Endothelial cell (in vitro differentiated cells): ENCODE results near the gene MITF. TPM values are rescaled to one million over a fixed set of nuclear protein-coding genes. Genes with fewer than 3 reads are reported as not detected.

Source experiments
- DNase-seq: peaks from one replicate; pipeline ENCODE4 v3.0.0; 2021; ENCODE audit warnings: low spot score
- H3K27ac Mint-ChIP-seq: one replicate; pipeline ENCODE4 v1.8.0; 2021; ENCODE audit warnings: mixed read lengths, inconsistent platforms; ENCODE audit not compliant: unreplicated experiment
- H3K27me3 Mint-ChIP-seq: one replicate; pipeline ENCODE4 v1.8.0; 2021; ENCODE audit warnings: mild to moderate bottlenecking, moderate library complexity, mixed read lengths, inconsistent platforms; ENCODE audit not compliant: unreplicated experiment
- H3K36me3 Mint-ChIP-seq: one replicate; pipeline ENCODE4 v1.8.0; 2021; ENCODE audit warnings: mild to moderate bottlenecking, low read depth, mixed read lengths, inconsistent platforms; ENCODE audit not compliant: unreplicated experiment
- H3K4me1 Mint-ChIP-seq: one replicate; pipeline ENCODE4 v1.8.0; 2021; ENCODE audit warnings: mild to moderate bottlenecking, mixed read lengths, inconsistent platforms; ENCODE audit not compliant: unreplicated experiment
- H3K4me3 Mint-ChIP-seq: one replicate; pipeline ENCODE4 v1.8.0; 2021; ENCODE audit warnings: mild to moderate bottlenecking, mixed read lengths, inconsistent platforms; ENCODE audit not compliant: unreplicated experiment
- H3K9me3 Mint-ChIP-seq: one replicate; pipeline ENCODE4 v1.8.0; 2021; ENCODE audit warnings: mixed read lengths, inconsistent platforms; ENCODE audit not compliant: unreplicated experiment
- CTCF ChIP-seq: fragments of 200-600 bp; sonication (generic); IDR thresholded peaks from one replicate; pipeline ENCODE4 v1.5.0; 2021; ENCODE audit warnings: antibody characterized with exemption; ENCODE audit not compliant: unreplicated experiment
- total RNA-seq: library from RNA; stranded (reverse); fragmentation: NEBNext Ultra II Directional; extraction: Animal tissue kit (Norgen Biotek cat#: 25700); gene quantifications from one replicate; pipeline ENCODE4 v1.2.1, GENCODE V29; 2021; ENCODE audit not compliant: unreplicated experiment

MITF gene
- total RNA-seq, 1 donor from 2014 or later, result 1.7 TPM

- Mint-ChIP-seq H3K36me3 (no peaks in the 10 kb centered on the region), H3K27ac (no peak overlapping the region), H3K4me1 (no peaks in the 10 kb centered on the region), H3K9me3 (no peaks in the 10 kb centered on the region), H3K27me3 (no peaks in the 10 kb centered on the region), H3K4me3 (no peak overlapping the region)
- no peak for TF ChIP-seq CTCF
- DNase-seq, result no peak
These were observed 140.9 kb downstream of the MITF start for GRCh38 chr3:69880069-69880640.

GRCh38 chr3:69881051-69881450 is 141.8 kb downstream of the MITF start:
- Mint-ChIP-seq H3K4me3 (no peak overlapping the region), H3K4me1 (no peaks in the 10 kb centered on the region), H3K27me3 (no peaks in the 10 kb centered on the region), H3K36me3 (no peaks in the 10 kb centered on the region), H3K9me3 (no peaks in the 10 kb centered on the region), H3K27ac (no peak overlapping the region)
- no peak for DNase-seq
- no peak for TF ChIP-seq CTCF

- H3K4me3 Mint-ChIP-seq, result no peak overlapping the region
- H3K36me3 Mint-ChIP-seq, result no peaks in the 10 kb centered on the region
- DNase-seq, result no peak
- no peaks in the 10 kb centered on the region for H3K9me3 Mint-ChIP-seq
- TF ChIP-seq CTCF, result no peak
- H3K4me1 Mint-ChIP-seq, result no peaks in the 10 kb centered on the region
- no peaks in the 10 kb centered on the region for H3K27me3 Mint-ChIP-seq
- no peak overlapping the region for H3K27ac Mint-ChIP-seq
These were observed 142.6 kb downstream of the MITF start for GRCh38 chr3:69881756-69882428.

GRCh38 chr3:69882560-69882959 is 143.3 kb downstream of the MITF start:
- Mint-ChIP-seq H3K27ac (no peak overlapping the region), H3K9me3 (no peaks in the 10 kb centered on the region), H3K4me1 (no peaks in the 10 kb centered on the region), H3K4me3 (no peak overlapping the region), H3K27me3 (no peaks in the 10 kb centered on the region), H3K36me3 (no peaks in the 10 kb centered on the region)
- no peak for TF ChIP-seq CTCF
- no peak for DNase-seq
